K562 (cell line): ENCODE results near the gene ATP1A3. TPM values are rescaled to one million over a fixed set of nuclear protein-coding genes. Genes with fewer than 3 reads are reported as not detected.

ENCODE experiments used
- CUX1 ChIP-seq: fragments of 200-800 bp; sonication (Bioruptor generic); IDR thresholded peaks from 2 replicates; pipeline ENCODE4 v1.6.1; 2016; ENCODE audit warnings: missing genetic modification characterization, missing compliant biosample characterization
- HMGXB4 ChIP-seq: sonication (generic); formaldehyde crosslinking; IDR thresholded peaks from 2 replicates; pipeline ENCODE4 v1.8.1; 2023; ENCODE audit warnings: mild to moderate bottlenecking, missing genetic modification reagents
- KDM5B ChIP-seq: fragments of 200-600 bp; sonication (generic); IDR thresholded peaks from 2 replicates; pipeline ENCODE4 v1.6.1; 2012; ENCODE audit warnings: low read depth, mild to moderate bottlenecking, moderate library complexity, low read length, control low read depth, inconsistent platforms; ENCODE audit not compliant: insufficient replicate concordance
- MAZ ChIP-seq, 2 experiments: fragments of 450-650 bp in 1 of 2; sonication (generic) in 1 of 2; formaldehyde crosslinking; IDR thresholded peaks in 1 of 2; conservative IDR thresholded peaks in 1 of 2; 2 replicates each; pipeline versions ENCODE4 v1.4.0 to v1.5.0; 2020; ENCODE audit warnings: mild to moderate bottlenecking in 1 of 2, missing genetic modification reagents in 1 of 2
- RBFOX2 ChIP-seq: fragments of 200-400 bp; formaldehyde crosslinking; IDR thresholded peaks from 2 replicates; pipeline ENCODE4 v1.6.1; 2017; ENCODE audit warnings: low read depth, mild to moderate bottlenecking, low read length, moderate library complexity
- RREB1 ChIP-seq: fragments of 250-450 bp; sonication (Bioruptor Pico); IDR thresholded peaks from 2 replicates; pipeline ENCODE4 v1.4.0; 2020
- ZNF280A ChIP-seq: fragments of 450-650 bp; IDR thresholded peaks from 2 replicates; pipeline ENCODE4 v1.6.1; 2018; ENCODE audit warnings: mild to moderate bottlenecking, low read depth; ENCODE audit not compliant: partially characterized antibody
- polyA plus RNA-seq, 8 experiments: library from polyadenylated mRNA; depleted of rRNA in 4 of 8; stranded (reverse) in 5 of 8; unstranded in 3 of 8; fragments of >200 nt; fragmentation: Nextera tagmentation in 2 of 8; fragmentation: Illumina TruSeq in 1 of 8; extraction: Ambion mirVana in 2 of 8; extraction: Trizol in 1 of 8; gene quantifications; 2 replicates each; pipeline versions ENCODE4 v1.2.1 to v1.2.3, GENCODE V29; 2011 to 2014; ENCODE audit warnings: inconsistent platforms in 1 of 8, missing spikeins in 1 of 8
- total RNA-seq, 7 experiments: library from RNA; depleted of rRNA in 6 of 7; stranded (reverse); fragments of >200 nt in 6 of 7; fragmentation: Illumina TruSeq in 2 of 7; extraction: Trizol in 2 of 7; gene quantifications; 2 replicates each; pipeline versions ENCODE4 v1.2.1 to v1.2.3, GENCODE V29; 2011 to 2021; ENCODE audit warnings: low replicate concordance in 1 of 7

The ATP1A3 gene
- total and polyA plus RNA-seq, 9 of the 15 experiments (the other 6 are each of a cell fraction or from before 2014, with no cell fraction given) = 0.03 to 1.0 (median 0.17) TPM; not detected in 3

- TF ChIP-seq MAZ (CRISPR knock-in tag; conservative IDR thresholded peaks at IDR 0.05 in 1 of 2, IDR thresholded peaks at IDR 0.05 in 1 of 2) (peak in 1 of 2 experiments; percentile 23; a peak in 2 of 4 replicates), ZNF280A (no peak), KDM5B (no peak), CUX1 (CRISPR knock-in tag) (no peak), HMGXB4 (CRISPR knock-in tag) (no peak; the same call in 1 of the 2 replicates), RREB1 (CRISPR knock-in tag) (no peak), RBFOX2 (peak; percentile 75)
These were observed 35.5 kb downstream of the ATP1A3 start (continued) for GRCh38 chr19:41958367-41959055.
